Measurements from ENCODE around the gene AIDA.

The AIDA gene

DNA sequence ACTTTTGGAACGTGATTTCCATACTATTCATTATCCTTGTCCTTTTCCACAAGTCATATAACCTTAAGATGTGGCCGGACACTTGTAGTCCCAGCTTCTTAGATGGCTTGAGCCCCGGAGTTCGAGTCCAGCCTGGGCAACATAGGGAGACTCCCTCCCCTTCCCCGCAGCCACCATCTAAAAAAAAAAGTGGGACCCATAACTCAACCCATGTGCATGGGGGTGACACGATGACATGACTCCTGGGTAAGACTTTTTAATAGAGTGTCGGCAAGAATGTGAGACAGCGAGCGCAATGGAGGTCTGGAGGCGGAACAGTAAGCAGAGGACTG is 68.7 kb downstream of the AIDA start:
- TF ChIP-seq, protein P1, sequence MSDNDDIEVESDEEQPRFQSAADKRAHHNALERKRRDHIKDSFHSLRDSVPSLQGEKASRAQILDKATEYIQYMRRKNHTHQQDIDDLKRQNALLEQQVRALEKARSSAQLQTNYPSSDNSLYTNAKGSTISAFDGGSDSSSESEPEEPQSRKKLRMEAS (IDR thresholded peaks at IDR 0.05) = no peak
- TF ChIP-seq CREB1 (IDR thresholded peaks at IDR 0.05; ENCODE audit: low read depth) (no peak), TEAD4 (IDR thresholded peaks at IDR 0.05) (no peak), EP300 (IDR thresholded peaks at IDR 0.05; ENCODE audit: borderline replicate concordance) (no peak), FOXM1 (IDR thresholded peaks at IDR 0.05; ENCODE audit: borderline replicate concordance, low read depth) (no peak)

DNA sequence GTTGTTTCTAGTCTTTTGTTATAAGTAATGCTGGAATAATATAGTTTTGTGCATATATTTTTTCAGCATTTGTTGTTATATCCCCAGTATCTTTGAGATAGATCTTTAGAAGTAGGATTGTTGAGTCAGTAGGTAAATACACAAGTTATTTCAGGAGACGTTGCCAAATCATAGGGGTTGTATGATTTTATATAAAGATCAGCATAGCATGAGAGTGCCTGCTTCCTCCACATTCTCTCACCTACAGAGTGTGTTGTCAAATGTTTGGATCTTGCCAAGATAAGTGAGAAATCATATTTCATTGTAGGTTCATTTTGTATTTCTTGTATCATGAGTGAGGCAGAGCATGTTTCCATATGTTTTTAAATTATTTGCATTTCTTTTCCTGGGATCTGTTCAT is 69.8 kb downstream of the AIDA start:
- TF ChIP-seq, protein P2, sequence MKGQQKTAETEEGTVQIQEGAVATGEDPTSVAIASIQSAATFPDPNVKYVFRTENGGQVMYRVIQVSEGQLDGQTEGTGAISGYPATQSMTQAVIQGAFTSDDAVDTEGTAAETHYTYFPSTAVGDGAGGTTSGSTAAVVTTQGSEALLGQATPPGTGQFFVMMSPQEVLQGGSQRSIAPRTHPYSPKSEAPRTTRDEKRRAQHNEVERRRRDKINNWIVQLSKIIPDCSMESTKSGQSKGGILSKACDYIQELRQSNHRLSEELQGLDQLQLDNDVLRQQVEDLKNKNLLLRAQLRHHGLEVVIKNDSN (IDR thresholded peaks at IDR 0.05) = no peak
- TF ChIP-seq YY1 (IDR thresholded peaks at IDR 0.05; ENCODE audit: low read depth) (no peak), RAD21 (IDR thresholded peaks at IDR 0.05; ENCODE audit: low read depth) (no peak), NFIC (IDR thresholded peaks at IDR 0.05) (no peak), EP300 (IDR thresholded peaks at IDR 0.05; ENCODE audit: borderline replicate concordance) (no peak)
- TF ChIP-seq, protein P3, sequence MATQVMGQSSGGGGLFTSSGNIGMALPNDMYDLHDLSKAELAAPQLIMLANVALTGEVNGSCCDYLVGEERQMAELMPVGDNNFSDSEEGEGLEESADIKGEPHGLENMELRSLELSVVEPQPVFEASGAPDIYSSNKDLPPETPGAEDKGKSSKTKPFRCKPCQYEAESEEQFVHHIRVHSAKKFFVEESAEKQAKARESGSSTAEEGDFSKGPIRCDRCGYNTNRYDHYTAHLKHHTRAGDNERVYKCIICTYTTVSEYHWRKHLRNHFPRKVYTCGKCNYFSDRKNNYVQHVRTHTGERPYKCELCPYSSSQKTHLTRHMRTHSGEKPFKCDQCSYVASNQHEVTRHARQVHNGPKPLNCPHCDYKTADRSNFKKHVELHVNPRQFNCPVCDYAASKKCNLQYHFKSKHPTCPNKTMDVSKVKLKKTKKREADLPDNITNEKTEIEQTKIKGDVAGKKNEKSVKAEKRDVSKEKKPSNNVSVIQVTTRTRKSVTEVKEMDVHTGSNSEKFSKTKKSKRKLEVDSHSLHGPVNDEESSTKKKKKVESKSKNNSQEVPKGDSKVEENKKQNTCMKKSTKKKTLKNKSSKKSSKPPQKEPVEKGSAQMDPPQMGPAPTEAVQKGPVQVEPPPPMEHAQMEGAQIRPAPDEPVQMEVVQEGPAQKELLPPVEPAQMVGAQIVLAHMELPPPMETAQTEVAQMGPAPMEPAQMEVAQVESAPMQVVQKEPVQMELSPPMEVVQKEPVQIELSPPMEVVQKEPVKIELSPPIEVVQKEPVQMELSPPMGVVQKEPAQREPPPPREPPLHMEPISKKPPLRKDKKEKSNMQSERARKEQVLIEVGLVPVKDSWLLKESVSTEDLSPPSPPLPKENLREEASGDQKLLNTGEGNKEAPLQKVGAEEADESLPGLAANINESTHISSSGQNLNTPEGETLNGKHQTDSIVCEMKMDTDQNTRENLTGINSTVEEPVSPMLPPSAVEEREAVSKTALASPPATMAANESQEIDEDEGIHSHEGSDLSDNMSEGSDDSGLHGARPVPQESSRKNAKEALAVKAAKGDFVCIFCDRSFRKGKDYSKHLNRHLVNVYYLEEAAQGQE (IDR thresholded peaks at IDR 0.05; ENCODE audit: low read depth) = no peak

DNA sequence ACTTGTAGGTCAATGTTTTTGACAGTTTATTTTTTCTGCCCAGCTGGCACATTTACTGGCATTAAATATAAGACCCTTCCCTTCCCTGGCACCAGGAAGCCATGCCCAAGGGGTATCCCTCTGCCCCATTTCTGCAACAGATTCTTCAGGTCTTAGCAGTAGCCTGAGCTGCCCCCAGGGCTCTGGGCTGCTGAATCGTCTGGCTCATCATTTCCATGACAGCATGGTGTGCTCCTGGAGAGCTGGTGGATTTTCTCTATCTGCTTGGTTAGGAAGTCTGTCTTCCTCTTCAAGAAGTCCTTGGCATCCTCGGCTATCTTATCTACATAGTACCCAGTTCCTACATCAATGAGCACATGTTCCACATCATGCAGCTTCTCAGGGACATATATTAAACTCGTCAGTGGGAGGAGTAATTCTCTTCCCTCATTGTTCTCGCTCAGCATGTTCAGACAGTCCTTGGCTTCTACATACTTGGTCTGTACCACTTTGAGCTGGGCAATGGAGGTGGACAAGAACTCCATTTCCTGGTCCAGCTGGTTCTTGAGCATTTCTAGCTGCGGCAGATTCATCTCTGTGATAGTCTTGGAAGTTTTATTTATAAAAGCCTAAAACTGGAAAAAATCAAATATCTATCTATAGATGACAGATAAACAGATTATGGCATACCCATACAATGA is 70.9 kb downstream of the AIDA start:
- TF ChIP-seq EP300 (IDR thresholded peaks at IDR 0.05; ENCODE audit: borderline replicate concordance) (no peak), TCF12 (IDR thresholded peaks at IDR 0.05; ENCODE audit: low read depth) (no peak), YY1 (IDR thresholded peaks at IDR 0.05; ENCODE audit: low read depth) (no peak)
- TF ChIP-seq, protein P3 (IDR thresholded peaks at IDR 0.05; ENCODE audit: low read depth) = no peak

DNA sequence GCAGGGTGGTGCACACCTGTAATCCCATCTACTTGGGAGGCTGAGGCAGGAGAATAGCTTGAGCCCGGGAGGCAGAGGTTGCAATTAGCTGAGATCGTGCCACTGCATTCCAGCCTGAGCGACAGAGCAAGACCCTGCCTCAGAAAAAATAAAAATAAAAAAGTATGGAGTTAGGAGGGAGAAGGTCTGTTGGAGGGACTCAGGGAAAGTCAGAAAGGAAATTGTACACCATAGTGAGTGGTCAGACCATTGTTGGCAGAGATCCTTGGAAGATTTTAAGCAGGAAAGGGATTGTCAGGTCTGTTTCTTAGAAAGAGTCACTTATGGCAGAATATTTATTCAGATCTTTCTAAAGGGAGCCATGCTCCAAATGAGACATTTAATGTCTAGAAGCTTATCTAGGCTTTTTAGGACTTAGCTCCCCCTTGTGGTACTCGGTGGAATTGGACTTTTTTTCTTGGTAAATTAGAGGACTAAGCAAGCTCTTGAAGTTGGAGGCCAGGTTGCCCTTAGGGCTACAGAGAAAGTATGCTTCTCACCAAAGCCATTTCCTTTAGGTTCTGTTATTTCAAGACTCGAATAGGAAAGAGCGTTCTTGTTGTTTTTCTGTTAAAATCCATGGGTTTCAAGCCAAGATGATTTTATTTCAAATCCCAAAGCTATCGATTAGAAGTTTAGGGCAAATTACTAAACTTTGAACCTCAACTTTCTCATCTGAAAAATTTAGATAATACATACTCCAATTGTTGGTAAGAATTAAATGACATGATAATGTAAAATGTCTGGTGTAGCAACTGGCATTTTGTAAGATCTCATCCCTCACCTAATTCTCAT is 77.9 kb downstream of the AIDA start:
- TF ChIP-seq RAD21 (IDR thresholded peaks at IDR 0.05; ENCODE audit: low read depth) = peak; percentile 71
- TF ChIP-seq FOXM1 (IDR thresholded peaks at IDR 0.05; ENCODE audit: borderline replicate concordance, low read depth) = no peak
- TF ChIP-seq TCF12 (IDR thresholded peaks at IDR 0.05; ENCODE audit: low read depth) = no peak
- no peak for TF ChIP-seq YY1 (IDR thresholded peaks at IDR 0.05; ENCODE audit: low read depth)

DNA sequence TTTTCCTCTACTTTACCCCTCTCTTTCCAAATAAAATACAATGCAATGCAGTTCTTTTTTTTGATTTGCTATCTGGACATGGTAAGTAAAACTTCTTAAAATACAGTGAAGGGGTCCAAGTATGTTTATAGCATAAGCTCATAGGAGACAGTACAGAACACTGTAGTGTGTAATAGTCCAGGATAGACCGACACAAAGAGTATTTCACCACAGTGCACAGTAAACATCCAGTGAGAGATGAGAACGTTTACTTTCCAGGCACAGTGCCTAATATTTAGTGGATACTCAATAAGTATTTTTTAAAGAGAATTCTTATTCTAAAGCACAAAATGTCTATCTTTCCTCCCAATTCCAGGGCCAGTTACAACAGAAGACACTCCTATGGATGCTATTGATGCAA is 79.5 kb downstream of the AIDA start:
- TF ChIP-seq, protein P1 (IDR thresholded peaks at IDR 0.05) = no peak
- TF ChIP-seq TAF1 (IDR thresholded peaks at IDR 0.05; ENCODE audit: low read depth) = no peak
- TF ChIP-seq NFIC (IDR thresholded peaks at IDR 0.05) = no peak
- TF ChIP-seq, protein P2 (IDR thresholded peaks at IDR 0.05) = no peak
- no peak for TF ChIP-seq CEBPB (IDR thresholded peaks at IDR 0.05)

DNA sequence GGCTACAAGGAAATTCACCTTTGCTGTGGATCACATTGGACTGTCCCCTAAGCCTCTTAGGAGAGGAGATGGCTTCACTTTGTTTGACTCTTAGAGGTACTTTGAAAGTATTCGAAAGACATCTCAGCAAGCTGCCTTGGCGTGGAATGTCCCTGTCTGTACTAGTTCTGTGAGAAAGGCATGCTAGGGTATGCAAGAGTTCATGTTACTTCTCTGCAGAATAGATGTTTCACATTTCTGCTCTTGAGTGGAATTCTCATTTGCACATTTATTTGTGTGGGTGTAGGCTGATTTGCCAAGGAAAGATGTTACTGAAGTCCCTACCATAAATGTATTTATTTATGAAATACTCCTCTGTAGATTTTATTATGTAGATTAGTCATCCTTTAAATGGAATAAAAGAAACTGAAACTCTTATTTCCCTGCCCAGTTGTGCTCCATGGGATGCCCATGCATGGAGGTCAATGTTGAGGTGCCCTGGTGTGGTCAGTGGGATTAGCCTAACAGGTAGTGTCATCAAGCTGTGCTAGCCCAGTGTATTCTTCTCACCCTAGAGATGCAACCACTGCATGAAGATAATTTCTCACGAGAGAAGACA is 80.6 kb downstream of the AIDA start:
- no peak for TF ChIP-seq TAF1 (IDR thresholded peaks at IDR 0.05; ENCODE audit: low read depth)
- no peak for TF ChIP-seq TCF12 (IDR thresholded peaks at IDR 0.05; ENCODE audit: low read depth)
- no peak for TF ChIP-seq RAD21 (IDR thresholded peaks at IDR 0.05; ENCODE audit: low read depth)
- TF ChIP-seq, protein P2 (IDR thresholded peaks at IDR 0.05) = no peak
- no peak for TF ChIP-seq EGR1 (IDR thresholded peaks at IDR 0.05)
- no peak for TF ChIP-seq CREB1 (IDR thresholded peaks at IDR 0.05; ENCODE audit: low read depth)
- TF ChIP-seq, protein P3 (IDR thresholded peaks at IDR 0.05; ENCODE audit: low read depth) = no peak
- no peak for TF ChIP-seq NFIC (IDR thresholded peaks at IDR 0.05)
- TF ChIP-seq EP300 (IDR thresholded peaks at IDR 0.05; ENCODE audit: borderline replicate concordance) = no peak
- no peak for TF ChIP-seq YY1 (IDR thresholded peaks at IDR 0.05; ENCODE audit: low read depth)
- no peak for TF ChIP-seq ZBTB7A (IDR thresholded peaks at IDR 0.05; ENCODE audit: low read depth)
- no peak for TF ChIP-seq TEAD4 (IDR thresholded peaks at IDR 0.05)
- no peak for TF ChIP-seq FOXM1 (IDR thresholded peaks at IDR 0.05; ENCODE audit: borderline replicate concordance, low read depth)
- no peak for TF ChIP-seq CEBPB (IDR thresholded peaks at IDR 0.05)
- TF ChIP-seq, protein P1 (IDR thresholded peaks at IDR 0.05) = no peak

All from Ishikawa (cell line).